ENCODE measurements around the gene C1QTNF3. TPM values are rescaled to one million over a fixed set of nuclear protein-coding genes. Genes with fewer than 3 reads are reported as not detected.
A peak's percentile ranks its signal among the peaks of the same experiment; 100 is the strongest.
"Not testable (repeated sequence)": the region's sequence is repeated elsewhere in the genome, so short reads cannot be mapped to it uniquely, and the experiment has no call there.

Gene C1QTNF3
- total RNA-seq, 4 donors from 2014 or later = 4.8 to 32.8 (median 18.1) TPM

DNA sequence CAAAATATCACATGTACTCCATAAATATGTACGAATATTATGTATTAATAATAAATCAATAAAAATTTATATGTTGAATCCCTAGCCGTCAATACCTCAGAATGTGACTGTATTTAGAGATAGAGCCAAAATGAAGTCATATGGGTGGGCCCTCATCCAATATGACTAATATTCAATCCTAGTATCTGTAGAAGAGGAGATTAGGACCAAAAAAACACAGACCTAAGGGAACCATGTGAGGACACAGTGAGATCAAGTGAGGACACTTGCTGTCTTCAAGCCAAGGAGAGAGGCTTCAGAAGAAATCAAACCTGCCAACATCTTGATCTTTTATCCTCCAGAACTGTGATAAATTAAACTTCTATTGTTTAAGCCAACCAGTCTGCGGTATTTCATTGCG lies 31.5 kb downstream of the C1QTNF3 start:
- Histone ChIP-seq H3K27me3 (no peaks in the 10 kb centered on the region), H3K4me1 (peaks cover 16 to 18% (median 17%) of the 10 kb centered on the region in 4 donors), H3K4me3 (no peak overlapping the region), H3K36me3 (no peaks in the 10 kb centered on the region), H3K9me3 (no peaks in the 10 kb centered on the region), H3K27ac (replicated peaks in 1 of 4) (no peak overlapping the region)
- no peak for DNase-seq (ENCODE audit: extremely low spot score)
- 84% methylated on average over 4 of the region's 4 CpGs for WGBS
- intact Hi-C loops (cut with DNase I) = no loop called here
- TF ChIP-seq POLR2A (IDR thresholded peaks at IDR 0.05; ENCODE audit: low read depth) (no peak), POLR2AphosphoS5 (IDR thresholded peaks at IDR 0.05) (no peak), EP300 (IDR thresholded peaks at IDR 0.05) (no peak)

GRCh38 chr5:34010146-34010545 lies 32.9 kb downstream of the C1QTNF3 start:
- intact Hi-C loops (cut with DNase I); DNase-seq (ENCODE audit: extremely low spot score); H3K36me3 ChIP-seq; H3K27ac ChIP-seq (replicated peaks in 1 of 4); H3K4me3 ChIP-seq; H3K27me3 ChIP-seq; H3K9me3 ChIP-seq: not testable (repeated sequence)
- WGBS = 98% methylated on average over 2 of the region's 2 CpGs
- H3K4me1 ChIP-seq = peaks cover 16 to 31% (median 28%) of the 10 kb centered on the region in 4 donors

- 80% methylated on average over 1 of the region's 1 CpG for WGBS
Measured at GRCh38 chr5:34009610-34010009, 33.4 kb downstream of the C1QTNF3 start.

DNA sequence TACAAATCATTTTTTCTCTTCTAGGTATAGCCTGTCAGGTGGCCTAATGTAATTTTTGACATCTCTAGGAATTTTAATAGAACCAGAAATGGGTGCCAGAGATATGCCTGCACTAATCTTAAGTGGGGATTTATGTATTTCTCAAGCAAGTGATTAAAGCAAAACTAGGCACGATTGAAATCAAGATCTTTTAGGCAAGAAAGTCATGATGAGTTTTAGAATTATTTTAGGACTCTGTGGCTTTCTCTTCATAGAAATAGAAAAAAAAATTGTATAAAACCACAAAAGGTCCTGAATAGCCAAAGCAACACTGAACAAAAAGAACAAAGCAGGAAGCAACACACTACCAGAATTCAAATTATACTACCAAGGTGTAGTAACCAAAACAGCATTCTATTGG lies 34.2 kb downstream of the C1QTNF3 start:
- no peak for DNase-seq (ENCODE audit: extremely low spot score)
- 10% methylated on average over 1 of the region's 1 CpG for WGBS
- peaks cover 0 to 10% (median 3%) of the 10 kb centered on the region in 4 donors for H3K36me3 ChIP-seq
- peak overlapping the region; percentile 69 to 85 (median 70) for H3K4me3 ChIP-seq
- peaks cover 16 to 31% (median 28%) of the 10 kb centered on the region in 4 donors for H3K4me1 ChIP-seq
- peak overlapping the region; percentile 89 to 95 (median 91) for H3K27ac ChIP-seq (replicated peaks in 1 of 4)
- H3K27me3 ChIP-seq = no peaks in the 10 kb centered on the region
- TF ChIP-seq, protein P1, sequence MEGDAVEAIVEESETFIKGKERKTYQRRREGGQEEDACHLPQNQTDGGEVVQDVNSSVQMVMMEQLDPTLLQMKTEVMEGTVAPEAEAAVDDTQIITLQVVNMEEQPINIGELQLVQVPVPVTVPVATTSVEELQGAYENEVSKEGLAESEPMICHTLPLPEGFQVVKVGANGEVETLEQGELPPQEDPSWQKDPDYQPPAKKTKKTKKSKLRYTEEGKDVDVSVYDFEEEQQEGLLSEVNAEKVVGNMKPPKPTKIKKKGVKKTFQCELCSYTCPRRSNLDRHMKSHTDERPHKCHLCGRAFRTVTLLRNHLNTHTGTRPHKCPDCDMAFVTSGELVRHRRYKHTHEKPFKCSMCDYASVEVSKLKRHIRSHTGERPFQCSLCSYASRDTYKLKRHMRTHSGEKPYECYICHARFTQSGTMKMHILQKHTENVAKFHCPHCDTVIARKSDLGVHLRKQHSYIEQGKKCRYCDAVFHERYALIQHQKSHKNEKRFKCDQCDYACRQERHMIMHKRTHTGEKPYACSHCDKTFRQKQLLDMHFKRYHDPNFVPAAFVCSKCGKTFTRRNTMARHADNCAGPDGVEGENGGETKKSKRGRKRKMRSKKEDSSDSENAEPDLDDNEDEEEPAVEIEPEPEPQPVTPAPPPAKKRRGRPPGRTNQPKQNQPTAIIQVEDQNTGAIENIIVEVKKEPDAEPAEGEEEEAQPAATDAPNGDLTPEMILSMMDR (IDR thresholded peaks at IDR 0.05) = no peak
- TF ChIP-seq POLR2AphosphoS5 (IDR thresholded peaks at IDR 0.05) (no peak), EP300 (IDR thresholded peaks at IDR 0.05) (no peak), POLR2A (IDR thresholded peaks at IDR 0.05; ENCODE audit: low read depth) (no peak)
- intact Hi-C loops (cut with DNase I) = loop anchor here (10.0 kb wide), 1 partner anchor 916 kb away; the partner anchor contains the start of gene DNAJC21
- no peaks in the 10 kb centered on the region for H3K9me3 ChIP-seq

More at GRCh38 chr5:34009610-34010009, 33.4 kb downstream of the C1QTNF3 start:
- TF ChIP-seq EP300 (IDR thresholded peaks at IDR 0.05) = no peak
- TF ChIP-seq POLR2A (IDR thresholded peaks at IDR 0.05; ENCODE audit: low read depth) = no peak
- TF ChIP-seq POLR2AphosphoS5 (IDR thresholded peaks at IDR 0.05) = no peak
- TF ChIP-seq, protein P1 (IDR thresholded peaks at IDR 0.05) = no peak
- no peak overlapping the region for H3K27ac ChIP-seq (replicated peaks in 1 of 4)
- H3K4me3 ChIP-seq = no peak overlapping the region
- peaks cover 16 to 31% (median 28%) of the 10 kb centered on the region in 4 donors for H3K4me1 ChIP-seq
- H3K36me3 ChIP-seq = peaks cover 0 to 2% (median 0%) of the 10 kb centered on the region in 4 donors
- no peaks in the 10 kb centered on the region for H3K27me3 ChIP-seq
- intact Hi-C loops (cut with DNase I) = loop anchor here (10.0 kb wide), 1 partner anchor 915 kb away; the partner anchor contains the start of gene DNAJC21
- H3K9me3 ChIP-seq = no peaks in the 10 kb centered on the region
- DNase-seq (ENCODE audit: extremely low spot score) = no peak

DNA sequence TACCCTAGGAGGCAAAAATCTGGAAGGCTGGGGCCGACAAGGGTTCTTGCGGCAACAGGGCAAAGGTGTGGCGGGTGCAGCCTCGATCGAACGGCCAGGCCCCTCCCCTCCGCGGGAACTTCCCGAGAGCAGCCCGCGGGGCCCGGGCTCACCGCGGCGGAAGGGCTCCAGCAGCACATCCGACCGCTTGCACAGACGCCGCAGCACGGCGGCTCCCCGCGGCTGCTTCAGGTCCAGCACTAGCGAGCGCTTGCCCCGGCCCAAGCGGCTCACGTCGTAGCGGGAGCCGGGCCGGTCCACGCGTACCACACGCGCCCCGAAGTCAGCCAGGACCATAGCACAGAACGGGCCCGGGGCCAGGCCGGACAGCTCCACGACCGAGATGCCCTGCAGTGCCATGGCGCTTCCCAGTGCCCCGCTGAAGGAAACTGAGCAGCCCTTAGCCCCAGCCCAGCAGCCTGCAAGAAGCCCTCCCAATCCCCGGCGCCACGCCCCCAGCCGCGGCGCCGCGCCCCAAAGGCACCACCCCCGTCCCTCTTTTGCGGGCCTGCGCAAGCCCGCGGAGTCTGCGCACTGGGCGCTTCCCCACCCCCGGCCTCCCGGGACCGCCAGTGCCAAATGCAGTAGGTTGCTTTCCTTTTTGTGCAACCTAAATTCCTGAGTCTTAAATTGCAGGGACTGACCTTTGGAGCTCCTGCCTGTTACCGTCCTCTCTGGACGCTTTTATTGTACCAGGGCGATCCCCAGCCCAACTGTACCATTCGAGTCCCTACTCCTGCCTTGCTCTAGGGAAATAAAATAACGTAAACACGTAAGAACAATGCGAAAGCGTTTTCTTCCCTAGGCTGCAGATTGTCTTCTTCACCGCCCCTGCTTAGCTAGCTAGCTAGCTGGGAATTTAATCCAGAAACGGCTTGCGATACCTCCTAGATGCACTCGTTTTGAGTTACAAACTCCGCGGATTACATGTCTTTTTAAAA lies 35.1 kb downstream of the C1QTNF3 start, which contains the start of gene AMACR:
Gene AMACR, minus strand, starts transcription at position 430 of the 980 bp plus-strand sequence. Its CDS starts 31 bp downstream, at position 399.
- Histone ChIP-seq H3K27me3 (no peaks in the 10 kb centered on the region), H3K4me1 (peaks cover 16 to 31% (median 27%) of the 10 kb centered on the region in 4 donors), H3K27ac (replicated peaks in 1 of 4) (peak within 1 kb of the TSS; percentile 89 to 95 (median 91)), H3K36me3 (peaks cover 0 to 18% (median 9%) of the 10 kb centered on the region in 4 donors), H3K9me3 (no peaks in the 10 kb centered on the region), H3K4me3 (peak within 1 kb of the TSS; percentile 69 to 85 (median 70))
- under 1% methylated on average over 32 of the region's 76 CpGs for WGBS
- intact Hi-C loops (cut with DNase I) = loop anchor here (10.0 kb wide), 1 partner anchor 917 kb away; the partner anchor contains the start of gene DNAJC21
- TF ChIP-seq POLR2A (IDR thresholded peaks at IDR 0.05; ENCODE audit: low read depth) = peak; percentile 29
- peak; percentile 78 to 94 for TF ChIP-seq POLR2AphosphoS5 (IDR thresholded peaks at IDR 0.05)
- TF ChIP-seq, protein P1 (IDR thresholded peaks at IDR 0.05) = peak in 1 of 3 experiments; percentile 6
- TF ChIP-seq EP300 (IDR thresholded peaks at IDR 0.05) = no peak
- peak; percentile 98 for DNase-seq (ENCODE audit: extremely low spot score)

All from esophagus muscularis mucosa (tissue), 4 donors.